Adipocyte (in vitro differentiated cells): ENCODE data around the gene PNPLA3.
A peak's percentile ranks its signal among the peaks of the same experiment; 100 is the strongest.

Experiments
- DNase-seq: peaks from one replicate; pipeline ENCODE4 v3.0.0-alpha.2; 2015; ENCODE audit warnings: low read depth
- H3K27me3 ChIP-seq: replicated peaks from 2 replicates; pipeline ENCODE4 v1.7.0; 2013; ENCODE audit warnings: mild to moderate bottlenecking, low read length, moderate library complexity; ENCODE audit not compliant: control insufficient read depth, insufficient read depth
- H3K36me3 ChIP-seq: 2 replicates; pipeline ENCODE4 v1.7.0; 2013; ENCODE audit warnings: low read length, mild to moderate bottlenecking, moderate library complexity; ENCODE audit not compliant: control insufficient read depth, insufficient read depth, severe bottlenecking
- H3K4me1 ChIP-seq: 2 replicates; pipeline ENCODE4 v1.7.0; 2013; ENCODE audit warnings: mild to moderate bottlenecking, low read length, moderate library complexity; ENCODE audit not compliant: control insufficient read depth, insufficient read depth
- H3K4me3 ChIP-seq: 2 replicates; pipeline ENCODE4 v1.7.0; 2013; ENCODE audit warnings: mild to moderate bottlenecking, low read length, moderate library complexity
- H3K9ac ChIP-seq: 2 replicates; pipeline ENCODE4 v1.7.0; 2013; ENCODE audit warnings: mild to moderate bottlenecking, low read length, moderate library complexity
- H3K9me3 ChIP-seq: 2 replicates; pipeline ENCODE4 v1.7.0; 2013; ENCODE audit warnings: mild to moderate bottlenecking, low read length, moderate library complexity; ENCODE audit not compliant: control insufficient read depth

The PNPLA3 gene

GRCh38 chr22:43928468-43928867 is 4.9 kb downstream of the PNPLA3 start:
- Histone ChIP-seq H3K27me3 (no peaks in the 10 kb centered on the region), H3K4me3 (no peak overlapping the region), H3K9me3 (no peaks in the 10 kb centered on the region), H3K36me3 (peaks cover 58% of the 10 kb centered on the region), H3K9ac (peak overlapping the region; percentile 5), H3K4me1 (peaks cover 24% of the 10 kb centered on the region)
- no peak for DNase-seq

DNA sequence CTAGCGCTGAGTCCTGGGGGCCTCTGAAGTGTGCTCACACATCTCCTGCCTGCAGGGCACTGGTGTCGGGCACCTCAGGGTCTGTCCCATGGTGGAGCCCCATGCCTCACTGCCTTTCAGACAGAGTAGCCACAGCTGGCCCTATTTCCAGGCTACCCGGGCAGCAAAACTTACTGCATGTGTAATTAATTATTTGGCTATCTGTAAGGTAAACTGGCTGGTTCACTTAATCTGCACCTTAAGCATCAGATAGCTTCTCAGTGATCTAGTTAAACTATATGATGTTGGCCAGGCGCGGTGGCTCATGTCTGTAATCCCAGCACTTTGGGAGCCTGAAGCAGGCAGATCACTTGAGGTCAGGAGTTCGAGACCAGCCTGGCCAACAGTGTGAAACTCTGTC is 5.3 kb downstream of the PNPLA3 start:
- Histone ChIP-seq H3K36me3 (peaks cover 61% of the 10 kb centered on the region), H3K9me3 (no peaks in the 10 kb centered on the region), H3K27me3 (no peaks in the 10 kb centered on the region), H3K4me1 (peaks cover 24% of the 10 kb centered on the region), H3K9ac (no peak overlapping the region), H3K4me3 (no peak overlapping the region)
- no peak for DNase-seq

DNA sequence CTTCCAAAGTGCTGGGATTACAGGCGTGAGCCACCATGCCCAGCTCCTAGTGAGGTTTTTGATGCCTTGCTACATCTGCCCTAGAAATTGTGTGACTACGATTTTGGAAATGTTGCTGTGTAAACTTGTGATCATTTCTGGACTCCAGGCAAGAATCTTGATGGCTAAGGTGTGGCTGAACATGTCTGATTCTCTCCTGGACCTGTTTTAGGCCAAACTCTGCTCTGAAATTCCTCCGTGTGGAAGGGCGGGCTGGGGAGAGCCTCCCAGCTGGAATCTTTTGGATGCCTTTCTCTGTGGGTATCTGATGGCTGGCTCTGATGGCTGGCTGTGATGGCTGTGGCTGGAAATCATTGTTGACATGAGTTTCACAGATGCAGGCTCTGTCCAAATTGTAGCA is 8.2 kb downstream of the PNPLA3 start:
- H3K9me3 ChIP-seq: no peaks in the 10 kb centered on the region
- H3K4me1 ChIP-seq: peaks cover 9% of the 10 kb centered on the region
- H3K9ac ChIP-seq: no peak overlapping the region
- H3K27me3 ChIP-seq: no peaks in the 10 kb centered on the region
- H3K36me3 ChIP-seq: peaks cover 84% of the 10 kb centered on the region
- no peak overlapping the region for H3K4me3 ChIP-seq
- no peak for DNase-seq

- no peak for DNase-seq
- Histone ChIP-seq H3K4me3 (no peak overlapping the region), H3K4me1 (no peaks in the 10 kb centered on the region), H3K27me3 (no peaks in the 10 kb centered on the region), H3K36me3 (peaks cover 98% of the 10 kb centered on the region), H3K9ac (no peak overlapping the region), H3K9me3 (peaks cover 4% of the 10 kb centered on the region)
These were observed 17.8 kb downstream of the PNPLA3 start for GRCh38 chr22:43941449-43941848.

DNA sequence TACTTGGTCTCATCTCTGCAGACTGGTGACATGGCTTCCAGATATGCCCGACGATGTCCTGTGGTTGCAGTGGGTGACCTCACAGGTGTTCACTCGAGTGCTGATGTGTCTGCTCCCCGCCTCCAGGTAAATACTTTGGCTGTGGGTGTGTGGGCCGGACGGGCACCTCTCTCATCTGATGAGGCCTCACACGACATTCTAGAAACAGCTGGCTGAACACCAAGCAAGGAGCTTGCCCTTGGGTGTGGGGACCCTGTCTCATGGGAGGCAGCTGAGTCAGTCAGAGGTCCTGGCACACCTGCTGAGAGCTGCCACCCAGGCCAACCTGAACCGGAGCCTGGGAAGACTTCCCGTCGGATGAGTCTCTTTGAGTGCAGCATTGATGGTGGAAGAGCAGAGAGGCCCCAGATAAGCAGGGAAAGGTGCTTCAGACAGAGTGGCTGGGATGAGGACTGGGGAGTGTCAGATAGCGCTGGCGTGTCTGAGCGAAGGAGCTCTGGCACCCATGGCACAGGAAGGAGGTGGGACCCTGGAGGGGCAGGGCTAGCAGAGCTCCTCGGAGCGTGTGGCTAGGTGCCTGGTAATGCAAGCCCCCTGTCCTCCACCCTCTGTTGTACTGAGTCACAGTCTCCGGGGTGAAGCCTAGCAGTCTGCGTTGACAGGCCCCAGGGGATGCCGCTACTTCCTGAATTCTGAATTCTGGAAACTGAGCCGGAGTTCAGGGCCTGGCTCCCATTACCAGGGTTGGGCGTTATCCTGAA is 21.2 kb downstream of the PNPLA3 start:
- Histone ChIP-seq H3K9me3 (peaks cover 4% of the 10 kb centered on the region), H3K27me3 (no peaks in the 10 kb centered on the region), H3K4me3 (no peak overlapping the region), H3K4me1 (no peaks in the 10 kb centered on the region), H3K36me3 (peaks cover 94% of the 10 kb centered on the region), H3K9ac (no peak overlapping the region)
- no peak for DNase-seq

DNA sequence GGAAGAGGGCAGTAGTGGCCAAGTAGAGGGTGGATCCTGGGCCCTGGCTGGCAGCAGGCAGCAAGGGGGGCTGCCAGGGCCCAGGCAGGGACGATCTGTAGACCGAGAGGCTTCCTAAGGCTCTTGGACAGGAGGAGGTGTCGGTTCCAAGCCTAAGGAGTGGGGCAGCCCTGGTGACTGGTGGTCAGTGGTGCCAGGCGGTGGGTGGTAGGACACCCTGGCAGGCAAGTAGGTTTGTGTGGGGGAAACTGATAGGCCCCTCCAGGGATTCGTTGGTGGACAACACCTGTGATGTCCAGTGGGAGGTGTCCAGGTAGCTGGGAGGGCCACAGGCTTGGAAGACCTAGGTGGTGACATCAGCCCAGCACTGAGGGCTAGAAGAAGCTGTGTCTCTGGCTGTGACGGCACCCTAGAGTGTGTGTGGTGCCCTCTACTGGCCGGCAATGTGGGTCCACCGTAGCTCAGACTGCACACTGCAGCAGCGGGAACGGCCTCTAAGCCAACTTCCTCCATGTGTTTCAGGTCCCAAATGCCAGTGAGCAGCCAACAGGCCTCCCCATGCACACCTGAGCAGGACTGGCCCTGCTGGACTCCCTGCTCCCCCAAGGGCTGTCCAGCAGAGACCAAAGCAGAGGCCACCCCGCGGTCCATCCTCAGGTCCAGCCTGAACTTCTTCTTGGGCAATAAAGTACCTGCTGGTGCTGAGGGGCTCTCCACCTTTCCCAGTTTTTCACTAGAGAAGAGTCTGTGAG is 22.2 kb downstream of the PNPLA3 start:
- Histone ChIP-seq H3K9ac (no peak overlapping the region), H3K36me3 (peaks cover 92% of the 10 kb centered on the region), H3K27me3 (no peaks in the 10 kb centered on the region), H3K4me3 (no peak overlapping the region), H3K9me3 (peaks cover 4% of the 10 kb centered on the region), H3K4me1 (no peaks in the 10 kb centered on the region)
- DNase-seq: peak; percentile 83

GRCh38 chr22:43946384-43946667 is 22.7 kb downstream of the PNPLA3 start:
- peaks cover 4% of the 10 kb centered on the region for H3K9me3 ChIP-seq
- H3K27me3 ChIP-seq: no peaks in the 10 kb centered on the region
- no peaks in the 10 kb centered on the region for H3K4me1 ChIP-seq
- no peak for DNase-seq
- H3K9ac ChIP-seq: no peak overlapping the region
- H3K36me3 ChIP-seq: peaks cover 87% of the 10 kb centered on the region
- H3K4me3 ChIP-seq: no peak overlapping the region

DNA sequence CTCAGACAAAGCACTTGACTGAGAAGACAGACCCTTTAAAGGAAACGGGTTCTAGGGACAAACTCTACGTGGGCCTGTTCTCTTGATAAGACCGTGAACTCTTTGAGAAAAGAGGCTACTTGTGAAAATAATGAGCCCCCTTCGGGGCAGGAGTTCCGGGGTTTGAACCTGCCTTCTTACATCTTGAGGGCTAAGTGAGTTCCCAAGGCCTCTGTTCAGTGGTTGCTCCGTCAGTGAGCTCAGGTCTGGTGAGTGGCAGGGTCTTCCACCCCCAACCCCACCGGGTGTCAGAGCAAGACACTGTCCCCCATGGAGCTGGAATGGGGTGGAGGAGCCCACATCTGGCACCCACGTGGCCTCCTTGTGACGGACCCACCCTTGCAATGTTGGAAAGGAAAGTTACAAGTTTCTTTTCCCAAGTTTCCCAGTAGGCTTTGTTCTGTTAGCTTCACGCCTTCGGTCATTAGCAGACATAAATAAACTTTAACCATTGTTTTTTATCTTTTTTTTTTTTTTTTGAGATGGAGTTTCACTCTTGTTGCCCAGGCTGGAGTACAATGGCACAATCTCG is 25.3 kb downstream of the PNPLA3 start:
- H3K27me3 ChIP-seq: no peaks in the 10 kb centered on the region
- no peaks in the 10 kb centered on the region for H3K9me3 ChIP-seq
- H3K4me1 ChIP-seq: peaks cover 1% of the 10 kb centered on the region
- no peak overlapping the region for H3K4me3 ChIP-seq
- no peak for DNase-seq
- peaks cover 61% of the 10 kb centered on the region for H3K36me3 ChIP-seq
- no peak overlapping the region for H3K9ac ChIP-seq

DNA sequence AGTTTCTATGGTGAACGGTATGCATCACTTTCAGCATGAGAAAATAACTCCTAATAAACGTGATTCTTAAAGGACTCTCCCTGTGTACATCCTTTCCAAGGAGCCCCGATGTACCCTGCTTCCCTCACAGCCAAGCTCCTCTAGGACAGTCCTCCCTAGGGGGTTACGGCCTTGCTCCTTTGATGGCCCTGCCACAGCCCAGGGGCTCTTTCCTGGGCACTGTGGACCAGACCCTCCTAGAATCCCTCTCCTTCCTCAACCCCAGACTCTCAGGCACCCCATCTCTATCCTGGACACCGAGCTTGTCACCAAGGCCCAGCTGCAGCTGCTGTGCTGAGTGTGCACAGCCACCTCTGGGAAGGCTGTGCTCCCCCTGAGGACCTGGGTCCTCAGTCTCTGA is 27.8 kb downstream of the PNPLA3 start:
- no peak for DNase-seq
- no peaks in the 10 kb centered on the region for H3K9me3 ChIP-seq
- no peaks in the 10 kb centered on the region for H3K27me3 ChIP-seq
- no peak overlapping the region for H3K9ac ChIP-seq
- H3K4me3 ChIP-seq: no peak overlapping the region
- H3K36me3 ChIP-seq: peaks cover 37% of the 10 kb centered on the region
- peaks cover 15% of the 10 kb centered on the region for H3K4me1 ChIP-seq

GRCh38 chr22:43951966-43952365 is 28.4 kb downstream of the PNPLA3 start:
- no peaks in the 10 kb centered on the region for H3K27me3 ChIP-seq
- H3K9me3 ChIP-seq: no peaks in the 10 kb centered on the region
- no peak for DNase-seq
- H3K4me1 ChIP-seq: peaks cover 20% of the 10 kb centered on the region
- peaks cover 33% of the 10 kb centered on the region for H3K36me3 ChIP-seq
- no peak overlapping the region for H3K4me3 ChIP-seq
- no peak overlapping the region for H3K9ac ChIP-seq

DNA sequence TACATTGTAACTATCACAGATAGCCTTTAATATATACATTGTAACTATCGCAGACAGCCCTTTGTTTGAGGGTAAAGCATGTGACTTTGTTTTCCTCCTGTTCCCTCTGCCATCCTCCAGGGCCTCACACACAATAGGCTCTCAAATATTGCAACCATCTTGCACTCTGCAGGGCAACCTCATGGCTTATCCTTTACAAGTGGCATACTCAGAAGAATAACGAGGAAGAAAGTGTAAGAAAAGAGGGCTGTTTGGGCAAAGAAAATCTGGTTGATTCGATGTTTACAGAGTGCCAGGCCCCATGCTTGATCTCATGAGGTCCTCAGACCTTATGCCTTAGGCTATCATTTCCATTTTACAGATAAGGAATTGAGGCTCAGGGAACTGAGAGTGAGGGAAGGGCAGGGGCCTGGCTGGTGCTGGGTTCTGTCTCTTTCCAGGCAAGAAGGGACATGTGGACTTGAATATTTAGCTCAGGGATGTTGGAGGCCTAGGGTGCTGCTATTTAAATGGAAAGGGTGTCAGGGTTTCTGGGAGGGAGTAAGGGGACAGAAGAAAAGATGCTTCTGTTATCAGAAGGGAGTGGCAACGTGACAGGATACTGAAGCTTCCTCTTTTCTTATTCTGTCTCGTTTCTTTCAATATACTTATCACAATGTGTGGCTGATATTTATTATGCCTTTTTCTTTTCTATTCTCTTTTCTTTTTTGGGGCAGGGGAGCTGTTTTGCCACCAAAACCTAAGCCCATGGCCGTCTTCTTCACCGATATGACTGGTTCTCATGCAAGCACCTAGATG is 30.6 kb downstream of the PNPLA3 start:
- no peaks in the 10 kb centered on the region for H3K27me3 ChIP-seq
- H3K4me3 ChIP-seq: peak overlapping the region; percentile 93
- H3K4me1 ChIP-seq: peaks cover 32% of the 10 kb centered on the region
- no peaks in the 10 kb centered on the region for H3K9me3 ChIP-seq
- H3K36me3 ChIP-seq: peaks cover 12% of the 10 kb centered on the region
- H3K9ac ChIP-seq: peak overlapping the region; percentile 94
- DNase-seq: no peak
